Tibial nerve (tissue), 4 donors: Measurements from ENCODE around the gene MIEN1. TPM values are rescaled to one million over a fixed set of nuclear protein-coding genes. Genes with fewer than 3 reads are reported as not detected.
"Not testable (repeated sequence)": the region's sequence is repeated elsewhere in the genome, so short reads cannot be mapped to it uniquely, and the experiment has no call there.

Source experiments
- DNase-seq, 2 donors: peaks; one replicate each; pipeline ENCODE4 v3.0.0-alpha.2; 2019; ENCODE audit warnings: low spot score in 2 of 2
- H3K27ac ChIP-seq, 4 donors: fragments of 200-600 bp; sonication (generic) in 3 of 4; one replicate each; pipeline ENCODE4 v1.5.1; 2017 to 2019; ENCODE audit warnings: mild to moderate bottlenecking in 1 of 4
- H3K27me3 ChIP-seq, 2 donors: fragments of 200-600 bp; sonication (generic) in 1 of 2; one replicate each; pipeline versions ENCODE4 v1.5.1 to v1.6.0; 2017 to 2019
- H3K36me3 ChIP-seq, 3 donors: fragments of 200-600 bp; sonication (generic); one replicate each; pipeline ENCODE4 v1.5.1; 2018 to 2019
- H3K4me1 ChIP-seq, 4 donors: fragments of 200-600 bp; sonication (generic) in 3 of 4; one replicate each; pipeline ENCODE4 v1.5.1; 2017 to 2019
- H3K4me3 ChIP-seq, 4 donors: fragments of 200-600 bp; sonication (generic) in 3 of 4; one replicate each; pipeline ENCODE4 v1.5.1; 2017 to 2019; ENCODE audit warnings: mild to moderate bottlenecking in 1 of 4, moderate library complexity in 1 of 4
- H3K9me3 ChIP-seq, 4 donors: fragments of 200-600 bp; sonication (generic) in 3 of 4; one replicate each; pipeline ENCODE4 v1.5.1; 2017 to 2019
- EP300 ChIP-seq, 2 donors: sonication (generic); formaldehyde crosslinking; IDR thresholded peaks; one replicate each; pipeline ENCODE4 v1.6.1; 2017; ENCODE audit warnings: antibody characterized with exemption in 2 of 2, mild to moderate bottlenecking in 1 of 2
- POLR2A ChIP-seq, 2 donors: fragments of 450-650 bp; IDR thresholded peaks; one replicate each; pipeline ENCODE4 v1.6.1; 2017; ENCODE audit warnings: antibody characterized with exemption in 2 of 2, mild to moderate bottlenecking in 2 of 2, moderate library complexity in 2 of 2
- WGBS, 2 donors: methylation state at CpG; one replicate each; pipeline ENCODE4 v1.1.5; 2018; 5-methylcytosine and 5-hydroxymethylcytosine counted together
- total RNA-seq, 4 donors: library from RNA; depleted of rRNA; stranded (reverse); fragments of >200 nt; gene quantifications; one replicate each; pipeline ENCODE4 v1.1.0, GENCODE V29; 2016
- TF ChIP-seq, protein P1 (sequence below), 5 experiments: fragments of 200-600 bp in 3 of 5; fragments of 450-650 bp in 2 of 5; sonication (generic) in 3 of 5; IDR thresholded peaks; one replicate each; pipeline ENCODE4 v1.5.1; 2016 to 2019; ENCODE audit warnings: antibody characterized with exemption in 5 of 5, mild to moderate bottlenecking in 3 of 5, moderate library complexity in 2 of 5

The MIEN1 gene
- total RNA-seq, 4 donors from 2014 or later, result 29.8 to 65.3 (median 43.5) TPM

DNA sequence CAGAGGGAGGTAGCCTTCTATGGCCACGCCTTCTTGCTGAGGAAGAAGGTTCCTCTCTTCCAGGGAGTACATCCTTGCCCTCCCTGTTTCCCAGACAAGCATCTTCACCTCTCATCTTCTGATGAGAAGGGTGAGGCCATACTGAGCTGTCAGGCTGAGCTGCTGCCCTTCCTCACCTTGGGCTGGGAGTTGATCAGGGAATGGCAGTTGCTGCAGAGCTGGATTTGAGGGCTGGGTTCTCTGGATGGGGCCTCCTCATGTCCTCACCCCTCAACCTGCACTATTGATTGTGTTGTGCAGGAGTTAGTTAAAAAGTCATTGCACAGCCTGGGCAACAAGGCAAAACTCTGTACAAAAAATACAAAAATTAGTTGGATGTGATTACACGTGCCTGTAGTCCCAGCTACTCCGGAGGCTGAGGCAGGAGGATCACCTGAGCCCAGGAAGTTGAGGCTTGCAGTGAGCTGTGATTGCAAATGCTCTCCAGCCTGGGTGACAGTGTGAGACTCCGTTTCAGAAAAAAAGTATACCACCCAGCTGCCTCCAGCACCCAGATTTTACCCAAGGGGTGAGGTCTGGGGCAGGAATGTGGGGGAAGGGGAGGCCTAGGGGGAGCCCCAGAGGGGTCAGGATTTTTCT lies 28.4 kb downstream of the MIEN1 start:
- peaks cover 0 to 74% (median 50%) of the 10 kb centered on the region in 4 donors for H3K4me1 ChIP-seq
- WGBS, 2 donors, result 34 to 45% methylated on average over 4 of the region's 4 CpGs
- H3K9me3 ChIP-seq, result no peaks in the 10 kb centered on the region
- DNase-seq, result no peak
- peak overlapping the region in 3 of 4 donors; percentile 71 to 98 (median 81) for H3K4me3 ChIP-seq
- H3K36me3 ChIP-seq, result peaks cover 0 to under 1% (median 0%) of the 10 kb centered on the region in 3 donors
- H3K27me3 ChIP-seq, result no peaks in the 10 kb centered on the region
- H3K27ac ChIP-seq, result peak overlapping the region in 3 of 4 donors; percentile 95 to 97 (median 97)
- TF ChIP-seq EP300 (IDR thresholded peaks at IDR 0.05) (no peak), POLR2A (IDR thresholded peaks at IDR 0.05) (no peak)
- TF ChIP-seq, protein P1, sequence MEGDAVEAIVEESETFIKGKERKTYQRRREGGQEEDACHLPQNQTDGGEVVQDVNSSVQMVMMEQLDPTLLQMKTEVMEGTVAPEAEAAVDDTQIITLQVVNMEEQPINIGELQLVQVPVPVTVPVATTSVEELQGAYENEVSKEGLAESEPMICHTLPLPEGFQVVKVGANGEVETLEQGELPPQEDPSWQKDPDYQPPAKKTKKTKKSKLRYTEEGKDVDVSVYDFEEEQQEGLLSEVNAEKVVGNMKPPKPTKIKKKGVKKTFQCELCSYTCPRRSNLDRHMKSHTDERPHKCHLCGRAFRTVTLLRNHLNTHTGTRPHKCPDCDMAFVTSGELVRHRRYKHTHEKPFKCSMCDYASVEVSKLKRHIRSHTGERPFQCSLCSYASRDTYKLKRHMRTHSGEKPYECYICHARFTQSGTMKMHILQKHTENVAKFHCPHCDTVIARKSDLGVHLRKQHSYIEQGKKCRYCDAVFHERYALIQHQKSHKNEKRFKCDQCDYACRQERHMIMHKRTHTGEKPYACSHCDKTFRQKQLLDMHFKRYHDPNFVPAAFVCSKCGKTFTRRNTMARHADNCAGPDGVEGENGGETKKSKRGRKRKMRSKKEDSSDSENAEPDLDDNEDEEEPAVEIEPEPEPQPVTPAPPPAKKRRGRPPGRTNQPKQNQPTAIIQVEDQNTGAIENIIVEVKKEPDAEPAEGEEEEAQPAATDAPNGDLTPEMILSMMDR (IDR thresholded peaks at IDR 0.05), result no peak

DNA sequence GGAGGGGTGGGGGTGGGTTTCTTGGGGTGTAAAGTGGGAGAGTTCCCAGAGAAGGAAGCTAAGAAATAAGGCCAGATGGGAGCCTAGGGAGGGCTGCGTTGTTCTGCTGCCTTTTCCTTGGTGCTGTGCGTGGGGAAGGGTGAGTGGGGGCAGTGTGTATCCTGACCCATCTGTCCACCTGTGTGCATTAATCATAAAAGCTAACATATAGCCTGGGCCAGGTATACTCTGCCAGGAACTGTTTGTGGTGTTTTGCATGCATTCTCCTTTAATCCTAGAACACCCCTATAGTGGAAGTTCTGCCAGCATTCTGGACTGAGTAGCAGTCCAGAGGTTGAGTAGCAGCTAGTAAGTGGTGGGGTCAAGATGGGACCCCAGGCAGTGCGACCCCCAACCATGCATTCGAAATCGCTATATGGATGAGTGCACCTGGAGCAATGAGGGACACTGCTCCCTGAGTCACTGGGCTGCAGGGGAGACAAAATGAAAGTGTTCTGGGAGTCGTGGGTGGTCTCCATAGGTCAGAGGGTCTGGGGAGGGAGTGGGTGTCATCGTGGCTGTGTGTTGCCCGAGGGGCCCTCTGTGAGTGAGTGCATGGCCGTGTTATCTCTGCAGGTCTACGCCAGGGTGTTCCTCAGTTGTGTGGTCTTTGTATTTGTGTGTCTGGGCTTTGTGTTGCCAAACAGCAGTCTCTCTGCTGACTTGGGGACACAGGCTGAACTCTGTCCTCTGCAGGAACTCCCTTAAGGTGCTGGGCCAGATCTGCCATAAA lies 29.1 kb downstream of the MIEN1 start:
- no peaks in the 10 kb centered on the region for H3K36me3 ChIP-seq
- no peaks in the 10 kb centered on the region for H3K27me3 ChIP-seq
- DNase-seq, result no peak
- peak overlapping the region; percentile 88 to 97 (median 96) for H3K27ac ChIP-seq
- 20 to 28% methylated on average over 9 to 10 of the region's 10 CpGs for whole genome bisulfite sequencing, 2 donors
- H3K4me3 ChIP-seq, result peak overlapping the region; percentile 71 to 98 (median 86)
- TF ChIP-seq, protein P1 (IDR thresholded peaks at IDR 0.05), result no peak
- no peak for TF ChIP-seq POLR2A (IDR thresholded peaks at IDR 0.05)
- no peak for TF ChIP-seq EP300 (IDR thresholded peaks at IDR 0.05)
- H3K9me3 ChIP-seq, result no peaks in the 10 kb centered on the region
- H3K4me1 ChIP-seq, result peaks cover 0 to 74% (median 43%) of the 10 kb centered on the region in 4 donors

DNA sequence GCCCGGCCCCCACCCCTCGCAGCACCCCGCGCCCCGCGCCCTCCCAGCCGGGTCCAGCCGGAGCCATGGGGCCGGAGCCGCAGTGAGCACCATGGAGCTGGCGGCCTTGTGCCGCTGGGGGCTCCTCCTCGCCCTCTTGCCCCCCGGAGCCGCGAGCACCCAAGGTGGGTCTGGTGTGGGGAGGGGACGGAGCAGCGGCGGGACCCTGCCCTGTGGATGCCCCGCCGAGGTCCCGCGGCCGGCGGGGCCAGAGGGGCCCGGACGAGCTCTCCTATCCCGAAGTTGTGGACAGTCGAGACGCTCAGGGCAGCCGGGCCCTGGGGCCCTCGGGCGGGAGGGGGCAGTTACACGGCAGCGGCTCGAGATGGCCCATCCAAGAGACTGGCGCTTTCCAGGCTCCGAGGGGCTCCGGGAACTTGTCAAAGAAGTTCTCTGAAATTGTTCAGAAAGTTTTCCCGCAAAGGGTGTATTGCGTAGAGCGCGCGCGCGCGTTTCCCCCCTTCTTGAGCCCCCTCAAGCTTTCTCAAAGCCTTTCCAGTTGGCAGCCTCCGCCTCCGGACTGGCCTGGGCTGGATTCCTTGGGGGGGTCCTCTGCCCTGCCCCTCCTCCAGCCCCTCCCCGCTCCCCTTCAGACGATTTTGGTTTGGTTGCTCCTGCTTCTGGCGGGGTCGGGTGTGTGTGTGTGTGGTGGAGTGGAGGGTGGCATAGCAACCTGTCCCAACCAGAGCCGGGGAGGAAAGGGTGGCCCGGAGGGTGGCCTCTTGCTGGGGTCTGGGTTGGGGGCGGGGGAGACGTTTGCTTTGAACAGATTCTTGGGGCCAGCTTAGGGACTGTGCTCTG lies 30.0 kb downstream of the MIEN1 start:
- Histone ChIP-seq H3K27me3 (no peaks in the 10 kb centered on the region), H3K4me3 (peak overlapping the region; percentile 71 to 98 (median 86)), H3K27ac (peak overlapping the region; percentile 88 to 97 (median 96)), H3K36me3 (no peaks in the 10 kb centered on the region), H3K9me3 (no peaks in the 10 kb centered on the region), H3K4me1 (peaks cover 0 to 67% (median 35%) of the 10 kb centered on the region in 4 donors)
- WGBS, 2 donors, result 0 to 1% methylated on average over 29 to 45 of the region's 57 CpGs
- TF ChIP-seq EP300 (IDR thresholded peaks at IDR 0.05), result no peak
- TF ChIP-seq, protein P1 (IDR thresholded peaks at IDR 0.05), result no peak
- TF ChIP-seq POLR2A (IDR thresholded peaks at IDR 0.05), result no peak
- DNase-seq, result no peak

DNA sequence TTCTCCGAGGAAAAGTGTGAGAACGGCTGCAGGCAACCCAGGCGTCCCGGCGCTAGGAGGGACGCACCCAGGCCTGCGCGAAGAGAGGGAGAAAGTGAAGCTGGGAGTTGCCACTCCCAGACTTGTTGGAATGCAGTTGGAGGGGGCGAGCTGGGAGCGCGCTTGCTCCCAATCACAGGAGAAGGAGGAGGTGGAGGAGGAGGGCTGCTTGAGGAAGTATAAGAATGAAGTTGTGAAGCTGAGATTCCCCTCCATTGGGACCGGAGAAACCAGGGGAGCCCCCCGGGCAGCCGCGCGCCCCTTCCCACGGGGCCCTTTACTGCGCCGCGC lies 30.5 kb downstream of the MIEN1 start, which contains the start of gene ERBB2:
Gene ERBB2 (plus strand): TSS at position 247 of the 330 bp plus-strand sequence. CDS start 175 bp downstream, outside the sequence.
- Histone ChIP-seq H3K4me1 (peaks cover 0 to 67% (median 30%) of the 10 kb centered on the region in 4 donors), H3K27me3 (no peaks in the 10 kb centered on the region), H3K9me3 (no peaks in the 10 kb centered on the region), H3K36me3 (peaks cover 0 to 6% (median 0%) of the 10 kb centered on the region in 3 donors), H3K27ac (peak within 1 kb of the TSS; percentile 88 to 97 (median 96)), H3K4me3 (peak within 1 kb of the TSS; percentile 71 to 98 (median 86))
- 2 to 3% methylated on average over 20 of the region's 20 CpGs for WGBS, 2 donors
- TF ChIP-seq, protein P1 (IDR thresholded peaks at IDR 0.05), result no peak
- peak; percentile 24 to 63 for TF ChIP-seq POLR2A (IDR thresholded peaks at IDR 0.05)
- peak in 1 of 2 donors; percentile 95 for TF ChIP-seq EP300 (IDR thresholded peaks at IDR 0.05)
- DNase-seq, result peak; percentile 55 to 65

DNA sequence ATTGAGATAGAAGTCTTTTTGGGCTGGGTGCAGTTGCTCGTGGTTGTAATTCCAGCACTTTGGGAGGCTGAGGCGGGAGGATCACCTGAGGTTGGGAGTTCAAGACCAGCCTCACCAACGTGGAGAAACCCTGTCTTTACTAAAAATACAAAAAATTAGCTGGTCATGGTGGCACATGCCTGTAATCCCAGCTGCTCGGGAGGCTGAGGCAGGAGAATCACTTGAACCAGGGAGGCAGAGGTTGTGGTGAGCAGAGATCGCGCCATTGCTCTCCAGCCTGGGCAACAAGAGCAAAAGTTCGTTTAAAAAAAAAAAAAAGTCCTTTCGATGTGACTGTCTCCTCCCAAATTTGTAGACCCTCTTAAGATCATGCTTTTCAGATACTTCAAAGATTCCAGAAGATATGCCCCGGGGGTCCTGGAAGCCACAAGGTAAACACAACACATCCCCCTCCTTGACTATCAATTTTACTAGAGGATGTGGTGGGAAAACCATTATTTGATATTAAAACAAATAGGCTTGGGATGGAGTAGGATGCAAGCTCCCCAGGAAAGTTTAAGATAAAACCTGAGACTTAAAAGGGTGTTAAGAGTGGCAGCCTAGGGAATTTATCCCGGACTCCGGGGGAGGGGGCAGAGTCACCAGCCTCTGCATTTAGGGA lies 31.0 kb downstream of the MIEN1 start:
- not testable (repeated sequence) for DNase-seq
- WGBS, 2 donors, result 36 to 40% methylated on average over 11 of the region's 11 CpGs

More for the DNA sequence above, 31.0 kb downstream of the MIEN1 start:
- H3K36me3 ChIP-seq, H3K27me3 ChIP-seq, H3K9me3 ChIP-seq: not testable (repeated sequence)
- Histone ChIP-seq H3K27ac (peak overlapping the region; percentile 88 to 97 (median 96)), H3K4me3 (peak overlapping the region; percentile 71 to 98 (median 86)), H3K4me1 (peaks cover 0 to 64% (median 25%) of the 10 kb centered on the region in 4 donors)
